ENCODE data around the gene ARHGAP42. TPM values are rescaled to one million over a fixed set of nuclear protein-coding genes. Genes with fewer than 3 reads are reported as not detected.

Gene ARHGAP42
- total and polyA plus RNA-seq, 10 of the 15 experiments (the other 5 are each of a cell fraction or from before 2014, with no cell fraction given): 1.8 to 6.3 (median 3.2) TPM

GRCh38 chr11:100757646-100758045, 70.6 kb downstream of the ARHGAP42 start (continued):
- TF ChIP-seq ZBTB40 (IDR thresholded peaks at IDR 0.05; ENCODE audit: borderline replicate concordance) (no peak), CHD1 (IDR thresholded peaks at IDR 0.05; ENCODE audit: low read depth, low read length) (no peak), RB1 (IDR thresholded peaks at IDR 0.05; ENCODE audit: borderline replicate concordance) (no peak), CREM (IDR thresholded peaks at IDR 0.05; ENCODE audit: low read depth) (no peak), ETV6 (conservative IDR thresholded peaks at IDR 0.05 in 1 of 2, IDR thresholded peaks at IDR 0.05 in 1 of 2; ENCODE audit: borderline replicate concordance in 1 of 2, low read depth in 1 of 2) (no peak), EED (IDR thresholded peaks at IDR 0.05; ENCODE audit: low read depth) (no peak), E4F1 (IDR thresholded peaks at IDR 0.05; ENCODE audit: borderline replicate concordance, partially characterized antibody) (no peak), TCF12 (IDR thresholded peaks at IDR 0.05; ENCODE audit: low read depth, low read length) (no peak), BCL3 (IDR thresholded peaks at IDR 0.05; ENCODE audit: borderline replicate concordance, insufficient read depth, low read depth, low read length, poor library complexity, severe bottlenecking) (no peak)

Measured in GM12878 (cell line).